Nephron progenitor cell (in vitro differentiated cells): Measurements from ENCODE around the gene THAP11.

ENCODE experiments used
- DNase-seq: peaks from one replicate; pipeline ENCODE4 v3.0.0; 2021
- H3K27ac Mint-ChIP-seq: 2 replicates; pipeline ENCODE4 v1.8.0; 2021; ENCODE audit warnings: mild to moderate bottlenecking, moderate library complexity, mixed read lengths
- H3K27me3 Mint-ChIP-seq: 2 replicates; pipeline ENCODE4 v1.8.0; 2021; ENCODE audit warnings: mild to moderate bottlenecking, low read depth, mixed read lengths; ENCODE audit not compliant: poor library complexity
- H3K36me3 Mint-ChIP-seq: 2 replicates; pipeline ENCODE4 v1.8.0; 2021; ENCODE audit warnings: low read depth, mixed read lengths
- H3K4me1 Mint-ChIP-seq: 2 replicates; pipeline ENCODE4 v1.8.0; 2021; ENCODE audit warnings: mixed read lengths
- H3K4me3 Mint-ChIP-seq: 2 replicates; pipeline ENCODE4 v1.8.0; 2021; ENCODE audit warnings: mild to moderate bottlenecking, moderate library complexity, mixed read lengths
- H3K9me3 Mint-ChIP-seq: 2 replicates; pipeline ENCODE4 v1.8.0; 2021; ENCODE audit warnings: mild to moderate bottlenecking, moderate library complexity, mixed read lengths
- TF ChIP-seq, protein P1 (sequence below): fragments of 200-600 bp; sonication (generic); IDR thresholded peaks from 2 replicates; pipeline ENCODE4 v1.5.0; 2021; ENCODE audit warnings: antibody characterized with exemption

The THAP11 gene

DNA sequence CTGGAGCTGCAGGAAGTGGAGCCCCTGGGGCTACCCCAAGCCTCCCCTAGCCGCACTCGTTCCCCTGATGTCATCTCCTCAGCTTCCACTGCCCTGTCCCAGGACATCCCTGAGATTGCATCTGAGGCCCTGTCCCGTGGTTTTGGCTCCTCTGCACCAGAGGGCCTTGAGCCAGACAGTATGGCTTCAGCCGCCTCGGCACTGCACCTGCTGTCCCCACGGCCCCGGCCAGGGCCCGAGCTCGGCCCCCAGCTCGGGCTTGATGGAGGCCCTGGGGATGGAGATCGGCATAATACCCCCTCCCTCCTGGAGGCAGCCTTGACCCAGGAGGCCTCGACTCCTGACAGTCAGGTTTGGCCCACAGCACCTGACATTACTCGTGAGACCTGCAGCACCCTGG, 38.5 kb downstream of the THAP11 start:
- no peaks in the 10 kb centered on the region for H3K9me3 Mint-ChIP-seq
- H3K27ac Mint-ChIP-seq: no peak overlapping the region
- DNase-seq: no peak
- peaks cover 11% of the 10 kb centered on the region for H3K4me1 Mint-ChIP-seq
- H3K36me3 Mint-ChIP-seq: peaks cover 28% of the 10 kb centered on the region
- H3K4me3 Mint-ChIP-seq: no peak overlapping the region
- H3K27me3 Mint-ChIP-seq: no peaks in the 10 kb centered on the region
- TF ChIP-seq, protein P1, sequence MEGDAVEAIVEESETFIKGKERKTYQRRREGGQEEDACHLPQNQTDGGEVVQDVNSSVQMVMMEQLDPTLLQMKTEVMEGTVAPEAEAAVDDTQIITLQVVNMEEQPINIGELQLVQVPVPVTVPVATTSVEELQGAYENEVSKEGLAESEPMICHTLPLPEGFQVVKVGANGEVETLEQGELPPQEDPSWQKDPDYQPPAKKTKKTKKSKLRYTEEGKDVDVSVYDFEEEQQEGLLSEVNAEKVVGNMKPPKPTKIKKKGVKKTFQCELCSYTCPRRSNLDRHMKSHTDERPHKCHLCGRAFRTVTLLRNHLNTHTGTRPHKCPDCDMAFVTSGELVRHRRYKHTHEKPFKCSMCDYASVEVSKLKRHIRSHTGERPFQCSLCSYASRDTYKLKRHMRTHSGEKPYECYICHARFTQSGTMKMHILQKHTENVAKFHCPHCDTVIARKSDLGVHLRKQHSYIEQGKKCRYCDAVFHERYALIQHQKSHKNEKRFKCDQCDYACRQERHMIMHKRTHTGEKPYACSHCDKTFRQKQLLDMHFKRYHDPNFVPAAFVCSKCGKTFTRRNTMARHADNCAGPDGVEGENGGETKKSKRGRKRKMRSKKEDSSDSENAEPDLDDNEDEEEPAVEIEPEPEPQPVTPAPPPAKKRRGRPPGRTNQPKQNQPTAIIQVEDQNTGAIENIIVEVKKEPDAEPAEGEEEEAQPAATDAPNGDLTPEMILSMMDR: no peak

DNA sequence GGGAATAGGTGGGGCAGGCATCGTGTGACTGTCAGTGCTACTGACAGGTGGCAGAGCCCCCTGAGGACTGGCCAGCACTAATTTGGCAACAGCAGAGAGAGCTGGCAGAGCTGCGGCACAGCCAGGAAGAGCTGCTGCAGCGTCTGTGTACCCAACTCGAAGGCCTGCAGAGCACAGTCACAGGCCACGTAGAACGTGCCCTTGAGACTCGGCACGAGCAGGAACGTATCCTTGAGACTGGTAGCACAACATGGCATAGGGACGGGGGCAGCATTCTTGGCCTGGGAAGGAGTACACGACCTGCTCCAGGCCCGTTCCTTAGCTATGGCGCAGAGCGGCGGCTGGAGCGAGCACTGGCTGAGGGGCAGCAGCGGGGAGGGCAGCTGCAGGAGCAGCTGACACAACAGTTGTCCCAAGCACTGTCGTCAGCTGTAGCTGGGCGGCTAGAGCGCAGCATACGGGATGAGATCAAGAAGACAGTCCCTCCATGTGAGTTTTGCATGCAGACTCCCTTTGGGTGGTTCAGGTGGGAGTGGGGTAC, 39.6 kb downstream of the THAP11 start:
- H3K36me3 Mint-ChIP-seq: peaks cover 28% of the 10 kb centered on the region
- no peaks in the 10 kb centered on the region for H3K27me3 Mint-ChIP-seq
- H3K9me3 Mint-ChIP-seq: no peaks in the 10 kb centered on the region
- DNase-seq: no peak
- H3K4me1 Mint-ChIP-seq: peaks cover 15% of the 10 kb centered on the region
- TF ChIP-seq, protein P1: no peak
- no peak overlapping the region for H3K4me3 Mint-ChIP-seq
- no peak overlapping the region for H3K27ac Mint-ChIP-seq

DNA sequence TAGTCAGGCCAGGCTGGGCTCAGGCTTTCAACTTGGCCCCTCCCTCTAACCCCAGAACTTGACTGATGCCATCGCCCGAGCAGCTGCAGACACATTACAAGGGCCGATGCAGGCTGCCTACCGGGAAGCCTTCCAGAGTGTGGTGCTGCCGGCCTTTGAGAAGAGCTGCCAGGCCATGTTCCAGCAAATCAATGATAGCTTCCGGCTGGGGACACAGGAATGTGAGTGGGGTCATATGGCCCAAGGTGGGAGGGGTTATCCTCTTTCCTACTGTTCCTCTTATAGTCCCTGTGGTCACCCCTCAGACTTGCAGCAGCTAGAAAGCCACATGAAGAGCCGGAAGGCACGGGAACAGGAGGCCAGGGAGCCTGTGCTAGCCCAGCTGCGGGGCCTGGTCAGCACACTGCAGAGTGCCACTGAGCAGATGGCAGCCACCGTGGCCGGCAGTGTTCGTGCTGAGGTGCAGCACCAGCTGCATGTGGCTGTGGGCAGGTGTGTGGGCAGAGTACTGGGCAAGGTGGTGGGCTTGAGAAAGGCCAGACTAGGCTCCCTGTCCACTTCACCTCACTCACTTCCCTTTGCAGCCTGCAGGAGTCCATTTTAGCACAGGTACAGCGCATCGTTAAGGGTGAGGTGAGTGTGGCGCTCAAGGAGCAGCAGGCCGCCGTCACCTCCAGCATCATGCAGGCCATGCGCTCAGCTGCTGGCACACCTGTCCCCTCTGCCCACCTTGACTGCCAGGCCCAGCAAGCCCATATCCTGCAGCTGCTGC, 40.4 kb downstream of the THAP11 start:
- TF ChIP-seq, protein P1: no peak
- Mint-ChIP-seq H3K27me3 (no peaks in the 10 kb centered on the region), H3K27ac (no peak overlapping the region), H3K4me1 (peaks cover 16% of the 10 kb centered on the region), H3K36me3 (peaks cover 24% of the 10 kb centered on the region), H3K4me3 (no peak overlapping the region), H3K9me3 (no peaks in the 10 kb centered on the region)
- no peak for DNase-seq

DNA sequence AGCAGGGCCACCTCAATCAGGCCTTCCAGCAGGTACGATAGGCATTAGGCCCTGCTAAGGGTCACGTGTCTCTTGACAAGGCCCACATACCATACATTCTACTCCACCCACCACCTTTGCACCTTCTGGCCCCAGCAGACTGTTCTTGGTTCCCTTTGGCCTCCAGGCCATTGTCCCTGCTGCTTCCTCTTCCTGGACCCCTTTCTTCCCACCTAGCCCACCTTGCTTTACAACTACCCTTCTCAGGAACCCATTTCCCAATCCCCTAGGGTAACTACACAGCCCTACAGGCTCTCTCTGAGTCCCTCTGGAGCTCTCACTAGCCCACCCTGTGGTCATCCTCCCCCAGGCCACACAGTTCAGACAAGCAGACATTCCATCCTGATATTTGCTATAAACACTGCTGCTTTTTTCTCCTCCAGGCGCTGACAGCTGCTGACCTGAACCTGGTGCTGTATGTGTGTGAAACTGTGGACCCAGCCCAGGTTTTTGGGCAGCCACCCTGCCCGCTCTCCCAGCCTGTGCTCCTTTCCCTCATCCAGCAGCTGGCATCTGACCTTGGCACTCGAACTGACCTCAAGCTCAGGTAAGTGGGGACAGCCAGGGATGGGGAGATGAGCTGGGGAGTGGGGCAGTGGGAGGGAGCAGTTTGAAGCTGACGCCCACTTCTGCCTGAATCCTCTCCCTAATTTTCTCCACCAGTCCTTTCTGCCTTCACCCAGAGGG, 41.2 kb downstream of the THAP11 start:
- Mint-ChIP-seq H3K9me3 (no peaks in the 10 kb centered on the region), H3K27ac (no peak overlapping the region), H3K4me3 (no peak overlapping the region), H3K27me3 (no peaks in the 10 kb centered on the region), H3K4me1 (peaks cover 16% of the 10 kb centered on the region), H3K36me3 (peaks cover 20% of the 10 kb centered on the region)
- DNase-seq: no peak
- TF ChIP-seq, protein P1: no peak

DNA sequence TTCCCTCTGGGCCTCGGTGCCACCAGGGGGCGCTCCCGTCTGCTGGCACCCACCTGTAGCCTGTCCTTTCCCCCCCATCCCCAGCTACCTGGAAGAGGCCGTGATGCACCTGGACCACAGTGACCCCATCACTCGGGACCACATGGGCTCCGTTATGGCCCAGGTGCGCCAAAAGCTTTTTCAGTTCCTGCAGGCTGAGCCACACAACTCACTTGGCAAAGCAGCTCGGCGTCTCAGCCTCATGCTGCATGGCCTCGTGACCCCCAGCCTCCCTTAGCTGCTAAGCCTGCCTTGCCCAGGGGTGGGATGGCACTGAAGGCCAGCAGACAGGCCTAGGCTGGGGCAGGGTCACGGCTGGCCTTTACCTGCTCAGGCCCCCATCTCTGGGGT, 41.7 kb downstream of the THAP11 start:
- Mint-ChIP-seq H3K27me3 (no peaks in the 10 kb centered on the region), H3K4me3 (no peak overlapping the region), H3K9me3 (no peaks in the 10 kb centered on the region), H3K27ac (no peak overlapping the region), H3K4me1 (peaks cover 16% of the 10 kb centered on the region), H3K36me3 (peaks cover 18% of the 10 kb centered on the region)
- DNase-seq: peak; percentile 79
- TF ChIP-seq, protein P1: peak; percentile 85
